MCF 10A (cell line): Measurements from ENCODE around the gene C6orf120. TPM values are rescaled to one million over a fixed set of nuclear protein-coding genes. Genes with fewer than 3 reads are reported as not detected.
A peak's percentile ranks its signal among the peaks of the same experiment; 100 is the strongest.

ENCODE experiments used
- Bru-seq: library from RNA; stranded (reverse); fragments of 400-500 nt; gene quantifications from one replicate; lab custom pipeline; 2021; lab: Mats Ljungman, UMichigan
- BruChase-seq, 2 experiments: library from RNA; stranded (reverse); fragments of 400-500 nt; gene quantifications; one replicate each; lab custom pipeline; 2021; lab: Mats Ljungman, UMichigan
- BruUV-seq: library from RNA; stranded (reverse); fragments of 400-500 nt; replicated peaks from 2 replicates; lab custom pipeline; 2021; lab: Mats Ljungman, UMichigan
- CTCF ChIA-PET: fragments of 300-600 bp; sonication (Branson Sonifier 250); formaldehyde crosslinking; extraction: SDS; loops from one replicate; lab custom pipeline; 2021; ENCODE audit warnings: antibody characterized with exemption, inconsistent platforms; lab: Yijun Ruan, JAX
- POLR2A ChIA-PET: fragments of 300-600, 350-650 bp; sonication (Branson Sonifier 250); formaldehyde crosslinking; extraction: SDS; loops from one replicate; lab custom pipeline; 2020; ENCODE audit warnings: antibody characterized with exemption, inconsistent platforms; lab: Yijun Ruan, JAX
- DNase-seq: peaks from one replicate; pipeline ENCODE4 v3.0.0-alpha.2; 2018; ENCODE audit not compliant: unreplicated experiment
- H3K27ac Mint-ChIP-seq: one replicate; pipeline ENCODE4 v1.8.0; 2022; ENCODE audit warnings: mild to moderate bottlenecking, low read depth, mixed read lengths; ENCODE audit not compliant: unreplicated experiment
- H3K27me3 Mint-ChIP-seq: one replicate; pipeline ENCODE4 v1.8.0; 2022; ENCODE audit warnings: mixed read lengths; ENCODE audit not compliant: insufficient read depth, unreplicated experiment
- H3K36me3 Mint-ChIP-seq: one replicate; pipeline ENCODE4 v1.8.0; 2022; ENCODE audit warnings: mild to moderate bottlenecking, moderate library complexity, mixed read lengths; ENCODE audit not compliant: insufficient read depth, unreplicated experiment
- H3K4me1 Mint-ChIP-seq: one replicate; pipeline ENCODE4 v1.8.0; 2022; ENCODE audit warnings: mixed read lengths; ENCODE audit not compliant: insufficient read depth, unreplicated experiment
- H3K4me3 Mint-ChIP-seq: one replicate; pipeline ENCODE4 v1.8.0; 2022; ENCODE audit warnings: mild to moderate bottlenecking, moderate library complexity, mixed read lengths; ENCODE audit not compliant: unreplicated experiment
- H3K9me3 Mint-ChIP-seq: one replicate; pipeline ENCODE4 v1.8.0; 2022; ENCODE audit warnings: mixed read lengths; ENCODE audit not compliant: unreplicated experiment
- CTCF ChIP-seq: fragments of 200-600 bp; IDR thresholded peaks from one replicate; pipeline ENCODE4 v1.8.0; 2022; ENCODE audit warnings: antibody characterized with exemption, mild to moderate bottlenecking; ENCODE audit not compliant: unreplicated experiment
- intact Hi-C: fragments of 100-400 bp; cut with micrococcal nuclease; formaldehyde crosslinking; loops from 2 replicates; pipeline ENCODE4 v1.14.1; 2022
- long read RNA-seq: library from polyadenylated mRNA; stranded (forward); transcript quantifications from one replicate; pipeline ENCODE4 v2.0.0, GENCODE V29; 2022
- total RNA-seq: library from RNA; stranded (reverse); gene quantifications from 2 replicates; pipeline ENCODE4 v1.2.3, GENCODE V29; 2022

The C6orf120 gene
- total RNA-seq (25.3 and 26.3 TPM in 2 replicates), Bru-seq, nascent RNA (percentile 92 among the genes with signal in this experiment), BruChase-seq, experiment 1, labeled RNA remaining after a 6-hour chase (percentile 97 among the genes with signal in this experiment), BruChase-seq, experiment 2, labeled RNA remaining after a 2-hour chase (percentile 98 among the genes with signal in this experiment)
- long read RNA-seq, transcript C6orf120-201 (1 exons, 2,667 nt), result major isoform, 63 of 65 reads
- long read RNA-seq, partial matches to known transcripts, result 0 of 65 reads
- long read RNA-seq, other reads (novel, unspliced or antisense), result 2 of 65 reads

GRCh38 chr6:169701954-169702839 lies at the start of gene C6orf120, which contains the start of gene WDR27:
Gene C6orf120, plus strand, starts transcription at chr6:169702126. Its CDS starts 334 bp downstream, at chr6:169702460.
Gene WDR27, minus strand, starts transcription at chr6:169702029. Its CDS starts 13,024 bp downstream, at chr6:169689005.
- Mint-ChIP-seq H3K4me1 (peaks cover 42% of the 10 kb centered on the region), H3K27me3 (no peaks in the 10 kb centered on the region), H3K4me3 (peak within 1 kb of the TSS; percentile 86), H3K27ac (peak within 1 kb of the TSS; percentile 46), H3K36me3 (peaks cover 11% of the 10 kb centered on the region), H3K9me3 (no peaks in the 10 kb centered on the region)
- peak; percentile 96 for DNase-seq
- no peak for TF ChIP-seq CTCF
- BruUV-seq, result no TSS peak
- ChIA-PET CTCF (interaction anchor here (0.5 to 1.6 kb wide), 7 partner anchors 8 to 1338 kb away, joined by 3 to 8 read pairs (median 3); no protein-coding TSS in a partner anchor), POLR2A (interaction anchor here (0.6 to 9.6 kb wide), 26 partner anchors 8 to 1860 kb away, joined by 3 to 145 read pairs (median 5); partner anchors contain the start of genes DYNLT2, ERMARD, PHF10 and PSMB1)
- intact Hi-C loops, result loop anchor here (1.0 to 2.0 kb wide), 3 partner anchors 13 to 745 kb away; no protein-coding TSS in a partner anchor

- BruUV-seq, result no TSS peak
- intact Hi-C loops, result no loop called here
- Mint-ChIP-seq H3K36me3 (peaks cover 29% of the 10 kb centered on the region), H3K27me3 (no peaks in the 10 kb centered on the region), H3K27ac (no peak overlapping the region), H3K4me3 (no peak overlapping the region), H3K4me1 (no peaks in the 10 kb centered on the region), H3K9me3 (no peaks in the 10 kb centered on the region)
- ChIA-PET POLR2A (no interaction called here), CTCF (no interaction called here)
- DNase-seq, result no peak
- TF ChIP-seq CTCF, result no peak
Measured at GRCh38 chr6:169652896-169653295, 49.0 kb upstream of the C6orf120 start.

GRCh38 chr6:169653691-169654090 lies 48.2 kb upstream of the C6orf120 start:
- H3K27me3 Mint-ChIP-seq, result no peaks in the 10 kb centered on the region
- no peak overlapping the region for H3K27ac Mint-ChIP-seq
- H3K9me3 Mint-ChIP-seq, result no peaks in the 10 kb centered on the region
- intact Hi-C loops, result loop anchor here (1.0 kb wide), 1 partner anchor 49 kb away; the partner anchor contains the start of genes C6orf120 and WDR27
- no TSS peak for BruUV-seq
- CTCF ChIA-PET, result interaction anchor here (0.6 to 1.2 kb wide), 2 partner anchors 39 to 697 kb away, joined by 3 read pairs; no protein-coding TSS in a partner anchor
- H3K4me1 Mint-ChIP-seq, result no peaks in the 10 kb centered on the region
- DNase-seq, result no peak
- no peak for TF ChIP-seq CTCF
- peak overlapping the region; percentile 88 for H3K4me3 Mint-ChIP-seq
- POLR2A ChIA-PET, result no interaction called here
- peaks cover 37% of the 10 kb centered on the region for H3K36me3 Mint-ChIP-seq
